HG03045 (cell line): Measurements from ENCODE around the gene TPI1.
A peak's percentile ranks its signal among the peaks of the same experiment; 100 is the strongest.

Experiments used
- ATAC-seq: cut with Tn5 transposase; IDR thresholded peaks from one replicate; pipeline ENCODE4 v1.9.1; 2021; ENCODE audit warnings: mild to moderate bottlenecking, moderate library complexity; ENCODE audit not compliant: unreplicated experiment

TPI1 gene

DNA sequence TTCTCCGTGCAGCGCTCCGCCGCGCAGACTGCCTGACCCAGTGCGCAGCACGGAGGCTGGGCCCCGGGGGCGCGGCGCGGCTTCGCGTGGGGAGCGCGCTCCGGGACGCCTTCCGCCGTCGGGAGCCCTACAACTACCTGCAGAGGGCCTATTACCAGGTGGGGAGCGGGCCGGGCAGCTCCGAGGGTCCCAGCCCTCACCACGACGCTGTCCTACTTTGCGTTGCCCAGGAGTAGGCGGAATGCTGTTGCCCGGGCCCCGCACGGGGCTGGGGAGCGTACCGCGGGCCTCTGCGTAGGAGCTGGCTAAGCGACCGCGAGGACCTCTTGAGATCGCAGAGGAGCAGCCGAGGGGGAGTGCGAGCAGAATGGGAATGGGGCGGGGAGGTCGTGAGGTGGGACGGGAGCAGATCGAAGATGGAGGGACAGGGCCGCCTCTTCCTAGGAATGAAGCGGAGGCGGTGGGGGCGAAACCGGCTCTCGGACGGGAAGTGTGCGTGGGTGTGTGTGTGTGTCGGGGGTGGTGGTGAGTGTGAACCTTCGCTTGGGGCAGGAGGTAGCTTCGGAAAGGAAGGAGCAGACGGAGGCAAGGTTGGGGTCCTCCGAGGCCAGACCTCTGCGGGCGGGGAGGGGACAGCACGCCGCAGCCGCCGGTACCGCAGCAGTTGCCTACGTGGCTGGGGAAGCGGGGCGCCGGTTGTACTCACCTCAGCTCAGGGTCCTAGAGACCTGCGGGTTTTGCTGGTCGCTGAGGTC, 38.4 kb upstream of the TPI1 start:
- ATAC-seq: no peak

DNA sequence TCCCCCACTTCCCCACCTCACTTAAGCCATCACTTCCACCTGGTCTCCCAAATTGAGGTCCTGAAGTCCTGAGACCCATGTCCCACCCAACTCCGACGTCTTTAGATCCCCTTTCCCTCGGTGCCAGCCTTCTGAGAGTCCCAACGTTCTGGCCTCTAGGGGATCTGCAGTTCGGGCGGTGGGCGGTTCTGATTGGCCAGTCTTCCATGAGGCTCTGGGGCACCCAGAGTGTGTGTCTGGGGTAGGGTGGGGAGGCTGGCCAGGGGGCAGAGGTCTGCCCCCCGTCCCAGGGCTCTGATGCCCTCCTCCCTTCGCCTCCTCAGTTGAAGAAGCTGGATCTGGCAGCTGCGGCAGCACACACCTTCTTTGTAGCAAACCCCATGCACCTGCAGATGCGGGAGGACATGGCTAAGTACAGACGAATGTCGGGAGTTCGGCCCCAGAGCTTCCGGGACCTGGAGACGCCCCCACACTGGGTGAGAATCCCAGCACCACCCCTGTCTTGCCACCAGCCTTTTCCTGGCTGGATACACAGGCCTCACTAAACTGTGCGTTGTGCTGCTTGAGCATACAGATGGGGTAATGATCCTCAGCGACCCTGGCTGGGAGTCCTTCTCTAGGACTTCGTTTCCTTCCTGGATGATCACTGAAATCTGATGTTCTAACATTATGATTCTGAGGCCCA, 37.7 kb upstream of the TPI1 start:
- ATAC-seq: no peak

DNA sequence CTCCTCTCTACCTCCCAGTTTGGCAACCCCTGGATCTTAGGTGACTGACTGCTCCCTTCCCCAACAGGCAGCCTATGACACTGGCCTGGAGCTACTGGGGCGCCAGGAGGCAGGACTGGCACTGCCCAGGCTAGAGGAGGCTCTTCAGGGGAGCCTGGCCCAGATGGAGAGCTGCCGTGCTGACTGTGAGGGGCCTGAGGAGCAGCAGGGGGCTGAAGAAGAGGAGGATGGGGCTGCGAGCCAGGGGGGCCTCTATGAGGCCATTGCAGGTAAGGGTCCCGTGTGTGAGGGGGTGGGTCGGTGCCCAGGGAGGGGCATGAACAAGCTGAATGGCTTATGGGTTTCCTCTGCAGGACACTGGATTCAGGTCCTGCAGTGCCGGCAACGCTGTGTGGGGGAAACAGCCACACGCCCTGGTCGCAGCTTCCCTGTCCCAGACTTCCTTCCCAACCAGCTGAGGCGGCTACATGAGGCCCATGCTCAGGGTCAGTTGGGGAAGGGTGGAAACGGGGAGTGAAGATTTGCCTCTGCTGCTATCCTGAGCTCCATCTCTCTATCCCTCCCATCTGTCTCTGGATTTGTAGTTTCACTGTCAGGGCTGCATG, 36.9 kb upstream of the TPI1 start:
- ATAC-seq: no peak

DNA sequence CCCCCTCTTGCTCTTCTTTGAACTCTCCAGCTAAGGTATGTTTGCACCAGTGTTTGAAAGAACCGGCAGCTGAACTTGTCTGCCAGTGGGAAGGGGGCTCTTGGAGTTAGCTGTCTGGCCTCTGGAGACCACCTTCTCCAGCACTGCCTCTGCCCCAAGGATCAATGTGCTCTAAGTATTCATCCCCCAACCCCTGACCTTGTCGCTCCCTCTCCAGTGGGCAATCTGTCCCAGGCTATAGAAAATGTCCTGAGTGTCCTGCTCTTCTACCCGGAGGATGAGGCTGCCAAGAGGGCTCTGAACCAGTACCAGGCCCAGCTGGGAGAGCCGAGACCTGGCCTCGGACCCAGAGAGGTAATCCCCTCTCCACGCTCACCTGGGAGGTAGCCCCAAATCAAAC, 36.3 kb upstream of the TPI1 start:
- no peak for ATAC-seq

DNA sequence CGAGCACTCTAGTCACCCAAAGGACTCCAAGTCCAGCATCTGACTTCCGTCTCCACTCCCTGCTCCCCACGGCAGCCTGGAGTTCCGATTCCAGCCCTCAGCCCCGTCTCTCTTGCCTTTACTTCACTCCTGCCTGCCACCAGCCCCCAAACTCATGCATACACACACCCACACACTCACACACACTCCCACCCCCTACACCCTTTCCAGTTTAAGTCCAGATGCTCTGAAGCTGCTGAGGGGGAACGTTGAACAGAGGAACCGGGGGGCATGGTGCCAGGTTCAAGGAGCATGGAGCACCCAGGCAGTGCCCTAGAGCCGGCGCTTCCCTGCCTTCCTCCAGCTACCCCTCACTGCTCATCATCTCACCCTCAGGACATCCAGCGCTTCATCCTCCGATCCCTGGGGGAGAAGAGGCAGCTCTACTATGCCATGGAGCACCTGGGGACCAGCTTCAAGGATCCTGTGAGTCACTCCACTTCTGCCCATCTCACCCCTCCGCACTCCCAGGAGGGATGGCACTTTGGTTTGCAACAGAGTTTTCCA, 35.8 kb upstream of the TPI1 start:
- ATAC-seq: no peak

DNA sequence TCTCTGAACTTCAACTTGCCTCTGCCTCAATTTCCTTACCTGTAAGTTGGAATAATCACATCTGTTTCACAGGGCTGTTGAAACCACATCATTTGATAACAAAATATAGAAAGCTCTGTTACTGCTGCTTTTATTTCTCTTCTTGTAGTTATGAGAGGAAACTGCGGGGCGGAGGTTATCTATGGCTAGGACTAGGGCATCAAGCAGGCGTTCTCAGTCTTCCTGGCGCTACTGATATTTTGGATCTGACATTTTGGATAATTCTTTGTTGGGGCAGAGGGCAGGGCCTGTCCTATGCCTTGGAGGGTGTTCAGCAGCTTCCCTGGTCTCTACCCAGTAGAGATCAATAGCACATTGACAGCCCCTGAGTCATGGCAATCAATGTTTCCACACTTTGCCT, 35.2 kb upstream of the TPI1 start:
- ATAC-seq: no peak

DNA sequence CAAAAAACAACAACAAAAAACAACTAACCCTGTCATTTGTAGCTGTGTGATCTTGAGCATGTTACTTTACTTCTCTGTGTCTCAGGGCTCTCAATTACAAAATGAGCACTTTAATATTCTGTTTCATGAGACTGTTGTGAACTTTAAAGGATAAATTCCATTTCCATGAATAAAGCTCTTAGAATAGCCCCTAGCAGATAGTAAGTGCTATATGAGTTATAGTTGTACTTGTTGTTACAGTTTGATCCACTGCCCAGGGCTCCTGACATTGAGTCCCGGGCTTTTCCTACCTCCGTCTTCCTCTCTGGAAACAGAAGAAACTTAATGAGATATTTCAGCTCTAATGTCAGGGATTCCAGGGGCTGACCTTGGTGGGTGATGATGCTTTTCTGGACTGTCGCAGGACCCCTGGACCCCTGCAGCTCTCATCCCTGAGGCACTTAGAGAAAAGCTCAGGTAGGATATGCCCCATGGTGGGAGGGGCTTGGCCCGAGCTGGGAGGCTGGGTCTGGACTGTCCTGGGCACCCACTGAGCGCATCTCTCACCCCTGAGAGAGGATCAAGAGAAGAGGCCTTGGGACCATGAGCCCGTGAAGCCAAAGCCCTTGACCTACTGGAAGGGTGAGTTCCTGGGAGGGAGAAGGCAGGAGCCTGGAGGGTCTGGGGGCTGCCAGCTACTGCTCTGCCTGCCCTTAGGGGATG, 34.0 kb upstream of the TPI1 start:
- no peak for ATAC-seq

DNA sequence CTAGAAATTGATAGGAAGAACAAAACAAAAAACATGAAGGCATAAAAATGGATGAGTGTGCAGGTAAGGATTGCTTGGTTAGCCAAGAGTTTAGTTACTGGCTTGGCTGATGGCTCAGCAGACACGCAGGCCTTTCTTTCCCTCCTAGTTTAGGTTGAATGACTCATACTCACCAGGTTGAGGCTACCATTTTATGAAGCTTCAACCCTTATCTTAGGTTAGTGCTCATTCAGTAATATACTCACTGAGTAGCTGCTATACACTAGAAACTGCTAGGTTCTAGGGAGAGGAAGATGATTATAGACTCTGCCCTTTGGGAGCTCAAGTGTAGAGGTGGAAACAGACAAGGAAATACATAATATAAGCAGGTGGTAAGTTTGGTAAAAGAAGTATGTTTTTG, 33.1 kb upstream of the TPI1 start:
- ATAC-seq: no peak

DNA sequence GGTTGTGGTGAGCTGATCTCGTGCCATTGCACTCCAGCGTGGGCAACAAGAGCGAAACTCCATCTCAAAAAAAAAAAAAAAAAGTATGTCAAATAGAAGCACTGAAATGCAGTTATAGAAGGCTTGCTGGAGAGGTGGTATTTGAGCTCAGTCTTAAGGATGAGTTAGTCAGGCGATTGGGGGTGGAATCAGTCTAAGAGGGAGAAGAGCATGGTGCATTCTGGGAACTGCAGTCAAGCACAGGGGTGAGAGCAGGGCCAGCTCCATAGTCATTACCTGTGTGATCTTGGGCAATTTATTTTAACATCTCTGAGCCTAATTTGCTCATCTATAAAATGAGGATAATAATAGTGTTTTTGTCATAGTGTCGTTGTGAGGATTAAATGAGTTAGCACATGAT, 32.5 kb upstream of the TPI1 start:
- ATAC-seq: no peak

DNA sequence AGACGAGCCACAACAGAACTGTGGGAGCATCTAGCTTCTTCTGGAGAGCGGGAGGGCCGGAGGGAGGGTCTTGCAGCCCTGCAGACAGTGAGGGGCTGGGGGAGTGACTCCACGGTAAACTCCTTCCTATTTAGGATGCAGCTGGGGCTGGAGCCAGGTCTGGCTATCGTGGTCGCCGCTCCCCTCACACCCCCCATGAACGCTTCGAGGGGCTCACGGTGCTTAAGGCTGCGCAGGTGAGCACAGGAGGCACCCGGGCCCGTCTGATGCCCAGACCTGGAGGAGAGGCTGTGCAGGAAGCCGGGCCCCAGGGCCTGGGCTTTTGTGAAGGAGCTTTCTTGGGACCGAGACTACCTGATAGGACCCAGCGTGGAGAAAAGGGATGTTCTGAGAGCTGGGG, 30.5 kb upstream of the TPI1 start:
- ATAC-seq: no peak

DNA sequence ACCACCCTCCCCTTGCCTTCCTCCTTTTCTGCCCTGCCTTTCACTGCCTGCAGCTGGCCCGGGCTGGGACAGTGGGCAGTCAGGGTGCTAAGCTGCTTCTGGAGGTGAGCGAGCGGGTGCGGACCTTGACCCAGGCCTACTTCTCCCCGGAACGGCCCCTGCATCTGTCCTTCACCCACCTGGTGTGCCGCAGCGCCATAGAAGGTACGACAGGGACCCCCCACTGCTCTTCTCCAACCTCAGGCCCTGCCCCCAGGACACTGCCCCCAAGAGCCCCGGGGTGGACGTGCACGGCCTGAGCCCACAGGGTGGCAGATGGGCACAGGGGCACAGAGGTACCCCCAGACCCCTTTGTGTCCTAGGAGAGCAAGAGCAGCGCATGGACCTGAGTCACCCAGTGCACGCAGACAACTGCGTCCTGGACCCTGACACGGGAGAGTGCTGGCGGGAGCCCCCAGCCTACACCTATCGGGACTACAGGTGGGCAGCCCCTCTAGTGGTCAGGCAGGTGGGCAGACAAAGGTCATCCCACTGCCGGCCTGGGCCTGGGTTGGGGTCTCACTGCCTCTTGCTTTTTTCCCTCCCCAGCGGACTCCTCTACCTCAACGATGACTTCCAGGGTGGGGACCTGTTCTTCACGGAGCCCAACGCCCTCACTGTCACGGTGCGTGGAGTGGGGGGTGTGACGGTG, 29.8 kb upstream of the TPI1 start:
- no peak for ATAC-seq

DNA sequence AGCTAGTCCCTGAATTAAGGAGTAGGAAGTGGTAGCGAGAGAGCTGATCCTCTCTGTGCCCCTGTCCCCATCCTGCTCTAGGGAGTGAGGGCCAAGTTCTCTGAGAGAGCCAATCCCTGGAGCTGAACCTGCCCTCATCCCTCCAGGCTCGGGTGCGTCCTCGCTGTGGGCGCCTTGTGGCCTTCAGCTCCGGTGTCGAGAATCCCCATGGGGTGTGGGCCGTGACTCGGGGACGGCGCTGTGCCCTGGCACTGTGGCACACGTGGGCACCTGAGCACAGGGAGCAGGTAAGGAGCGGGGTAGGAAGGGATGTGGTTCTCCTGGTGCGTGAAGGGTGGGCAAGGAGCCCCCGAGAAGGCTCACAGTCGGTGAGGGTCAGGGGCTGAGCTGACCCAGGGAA, 28.5 kb upstream of the TPI1 start:
- ATAC-seq: no peak

DNA sequence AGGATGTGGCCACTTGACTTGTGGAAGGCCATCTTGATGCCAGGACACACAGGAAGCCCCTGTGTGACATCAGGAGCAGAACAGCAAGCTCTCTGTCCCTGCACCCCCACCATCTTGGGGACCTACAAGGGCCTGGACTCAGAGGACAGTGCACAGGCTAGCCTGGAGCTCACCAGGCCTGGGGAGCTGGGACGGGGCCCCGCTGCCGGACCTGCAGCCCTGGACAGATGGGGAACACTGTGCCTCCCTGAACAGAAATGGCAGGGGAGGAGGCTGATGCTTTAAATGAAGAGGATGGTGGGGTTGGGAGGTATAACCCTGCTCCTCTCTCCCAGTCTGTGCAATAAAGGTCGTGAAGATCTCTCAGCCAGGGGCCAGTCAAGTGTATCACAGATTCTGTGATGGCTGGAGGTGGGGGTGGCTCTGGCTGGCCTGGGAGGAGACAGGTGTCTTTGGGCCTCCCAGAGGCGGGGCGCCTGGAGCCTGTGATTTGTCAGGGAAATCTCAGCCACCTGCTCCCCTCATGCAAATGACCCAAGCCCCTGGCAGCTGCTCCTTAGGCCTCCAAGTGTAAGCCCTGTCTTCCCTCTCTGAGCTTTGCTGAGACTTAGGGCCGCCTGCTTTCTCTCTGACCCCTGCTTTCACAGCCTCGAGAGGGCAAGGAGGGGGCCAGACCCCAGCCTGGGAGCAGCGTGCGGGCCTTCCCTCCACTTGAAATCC, 27.7 kb upstream of the TPI1 start:
- peak; percentile 88 for ATAC-seq

DNA sequence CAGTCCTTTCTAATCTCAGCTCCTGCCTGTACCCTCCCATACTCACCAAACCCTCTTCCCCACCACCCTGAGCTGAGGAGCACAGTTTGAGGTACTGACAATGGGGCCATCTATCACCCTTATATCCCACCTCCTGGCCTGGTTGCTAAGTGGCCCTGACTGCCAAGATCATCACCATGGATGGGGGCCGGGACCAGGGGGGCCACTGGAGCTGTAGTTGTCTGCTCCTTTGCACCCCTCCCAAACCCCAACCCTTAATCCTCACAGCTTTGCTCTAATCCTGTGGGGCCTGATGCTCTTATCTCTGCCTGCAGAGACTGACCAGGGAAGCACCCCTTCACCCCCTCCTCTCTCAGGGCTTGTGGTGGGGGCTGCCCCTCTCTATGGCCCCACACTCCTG, 27.0 kb upstream of the TPI1 start:
- ATAC-seq: no peak

DNA sequence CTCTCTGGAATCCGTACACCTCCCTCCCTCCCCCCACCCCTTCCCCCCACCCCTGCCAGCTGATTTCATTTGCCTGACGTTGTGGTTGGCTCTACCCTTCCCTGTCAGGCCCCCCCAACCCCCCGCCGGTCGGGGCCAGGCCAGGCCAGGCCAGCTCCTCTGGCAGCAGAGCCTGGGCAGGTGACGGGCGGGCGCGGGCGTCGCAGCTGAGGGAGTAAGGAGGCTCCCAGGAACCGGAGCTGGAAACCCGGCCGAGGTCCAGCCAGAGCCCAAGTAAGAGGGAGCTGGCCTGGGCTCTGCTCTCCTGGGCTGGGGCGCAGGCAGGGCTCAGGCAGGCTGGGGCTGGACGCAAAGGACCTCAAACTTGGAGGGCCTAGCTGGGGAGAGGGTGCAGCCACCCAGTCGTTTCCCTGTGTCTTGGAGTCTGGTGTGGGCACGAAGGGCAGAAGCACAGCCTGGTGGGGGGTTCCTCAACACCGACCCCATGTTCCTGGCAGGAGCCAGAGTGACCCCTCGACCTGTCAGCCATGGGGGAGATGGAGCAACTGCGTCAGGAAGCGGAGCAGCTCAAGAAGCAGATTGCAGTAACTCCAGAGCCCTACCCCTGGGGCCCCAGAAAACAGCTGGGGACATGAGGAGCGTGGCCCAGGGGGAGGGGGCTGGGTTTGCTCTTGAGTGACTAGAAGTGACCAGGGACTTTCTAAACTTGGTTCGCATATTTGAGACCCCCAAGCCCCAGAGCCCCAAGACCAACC, 26.4 kb upstream of the TPI1 start, which contains the start of gene GNB3:
Gene GNB3 (plus strand): TSS at position 165 of the 755 bp plus-strand sequence. CDS start 363 bp downstream, at position 528.
- ATAC-seq: no peak

DNA sequence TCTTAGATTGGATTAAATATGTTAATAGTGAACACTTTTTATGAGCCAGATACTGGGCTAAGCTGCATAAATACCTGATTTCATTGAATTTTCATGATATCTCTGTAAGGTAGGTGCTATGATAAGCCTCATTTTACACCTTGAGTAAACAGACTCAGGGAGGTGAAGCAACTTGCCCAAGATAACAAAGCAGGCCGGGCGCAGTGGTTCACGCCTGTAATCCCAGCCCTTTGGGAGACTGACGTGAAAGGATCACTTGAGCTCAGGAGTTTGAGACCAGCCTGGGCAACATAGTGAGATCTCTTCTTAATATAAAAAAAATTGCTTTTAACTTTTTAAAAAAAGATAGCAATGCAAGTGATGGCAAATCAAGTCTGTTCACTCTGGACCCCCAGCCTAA, 25.3 kb upstream of the TPI1 start:
- no peak for ATAC-seq

DNA sequence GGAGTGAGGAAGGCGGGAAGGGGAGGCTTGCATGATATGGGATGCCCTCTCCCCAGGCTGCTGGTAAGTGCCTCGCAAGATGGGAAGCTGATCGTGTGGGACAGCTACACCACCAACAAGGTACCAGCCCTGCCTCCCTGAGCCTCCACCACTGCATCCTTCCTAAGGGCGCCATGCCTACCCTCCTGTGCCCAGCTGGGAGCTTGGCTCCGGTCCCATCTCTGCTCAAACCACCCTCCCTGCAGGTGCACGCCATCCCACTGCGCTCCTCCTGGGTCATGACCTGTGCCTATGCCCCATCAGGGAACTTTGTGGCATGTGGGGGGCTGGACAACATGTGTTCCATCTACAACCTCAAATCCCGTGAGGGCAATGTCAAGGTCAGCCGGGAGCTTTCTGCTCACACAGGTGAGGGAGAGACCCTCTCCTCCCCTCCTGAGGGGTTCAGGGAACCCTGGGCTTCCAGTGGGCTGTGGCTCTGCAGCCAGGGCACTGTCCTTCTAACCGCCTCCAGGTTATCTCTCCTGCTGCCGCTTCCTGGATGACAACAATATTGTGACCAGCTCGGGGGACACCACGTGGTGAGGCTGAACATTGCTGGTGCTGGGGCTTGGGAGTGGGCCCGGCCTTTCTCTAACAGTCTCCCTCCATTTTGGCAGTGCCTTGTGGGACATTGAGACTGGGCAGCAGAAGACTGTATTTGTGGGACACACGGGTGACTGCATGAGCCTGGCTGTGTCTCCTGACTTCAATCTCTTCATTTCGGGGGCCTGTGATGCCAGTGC, 24.0 kb upstream of the TPI1 start:
- no peak for ATAC-seq

DNA sequence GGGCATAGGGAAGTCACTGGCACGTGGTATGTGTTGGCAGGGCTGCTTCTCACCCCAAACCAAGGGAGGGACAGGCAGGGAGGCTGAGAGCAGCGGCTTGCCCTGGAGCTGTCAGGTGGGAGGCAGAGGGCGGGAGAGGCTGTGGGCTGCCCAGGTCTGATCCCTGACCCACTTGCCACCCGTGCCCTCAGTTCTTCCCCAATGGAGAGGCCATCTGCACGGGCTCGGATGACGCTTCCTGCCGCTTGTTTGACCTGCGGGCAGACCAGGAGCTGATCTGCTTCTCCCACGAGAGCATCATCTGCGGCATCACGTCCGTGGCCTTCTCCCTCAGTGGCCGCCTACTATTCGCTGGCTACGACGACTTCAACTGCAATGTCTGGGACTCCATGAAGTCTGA, 21.9 kb upstream of the TPI1 start:
- no peak for ATAC-seq
